GM18505 (cell line): ENCODE results near the gene CHAMP1.
"Not testable (repeated sequence)": the region's sequence is repeated elsewhere in the genome, so short reads cannot be mapped to it uniquely, and the experiment has no call there.

Experiments
- ATAC-seq: cut with Tn5 transposase; IDR thresholded peaks from one replicate; pipeline ENCODE4 v1.9.1; 2021; ENCODE audit not compliant: unreplicated experiment
- POLR2A ChIP-seq: IDR thresholded peaks from 4 replicates; pipeline ENCODE4 v1.6.1; 2011; ENCODE audit warnings: borderline replicate concordance; ENCODE audit not compliant: insufficient read depth, insufficient read length; ENCODE audit errors: extremely low read depth

Gene CHAMP1

GRCh38 chr13:114328034-114328433 lies 13.7 kb downstream of the CHAMP1 start:
- no peak for ATAC-seq

GRCh38 chr13:114328595-114328994 lies 14.3 kb downstream of the CHAMP1 start:
- no peak for ATAC-seq
- no peak for TF ChIP-seq POLR2A

More at GRCh38 chr13:114328034-114328433, 13.7 kb downstream of the CHAMP1 start:
- TF ChIP-seq POLR2A: no peak

- no peak for ATAC-seq
- TF ChIP-seq POLR2A: no peak
These were observed 15.8 kb downstream of the CHAMP1 start for GRCh38 chr13:114330086-114330485.

GRCh38 chr13:114333881-114334280 lies 19.6 kb downstream of the CHAMP1 start:
- not testable (repeated sequence) for ATAC-seq

- no peak for TF ChIP-seq POLR2A
- ATAC-seq: no peak
These were observed 20.2 kb downstream of the CHAMP1 start for GRCh38 chr13:114334305-114335053.

GRCh38 chr13:114336457-114336856 lies 22.2 kb downstream of the CHAMP1 start:
- not testable (repeated sequence) for ATAC-seq

GRCh38 chr13:114338959-114339358 lies 24.7 kb downstream of the CHAMP1 start:
- no peak for ATAC-seq
- no peak for TF ChIP-seq POLR2A

GRCh38 chr13:114339857-114340534 lies 25.7 kb downstream of the CHAMP1 start:
- no peak for TF ChIP-seq POLR2A
- ATAC-seq: no peak

GRCh38 chr13:114341003-114341777 lies 26.9 kb downstream of the CHAMP1 start:
- TF ChIP-seq POLR2A: no peak
- ATAC-seq: no peak

GRCh38 chr13:114347256-114347655 lies 33.0 kb downstream of the CHAMP1 start:
- not testable (repeated sequence) for ATAC-seq

- not testable (repeated sequence) for ATAC-seq
These were observed 38.5 kb downstream of the CHAMP1 start for GRCh38 chr13:114352763-114353162.

- not testable (repeated sequence) for ATAC-seq
These were observed 39.1 kb downstream of the CHAMP1 start for GRCh38 chr13:114353382-114353781.
